Measurements from ENCODE around the gene CACNG5.

Gene CACNG5

GRCh38 chr17:66841744-66842143 is 6.8 kb downstream of the CACNG5 start:
- TF ChIP-seq CTCF (IDR thresholded peaks at IDR 0.05; ENCODE audit: control extremely low read depth, extremely low read depth, low read depth, missing control alignments), result no peak
- DNase-seq (ENCODE audit: extremely low spot score), result no peak
- CTCF ChIA-PET, result no interaction called here
- POLR2A ChIA-PET, result no interaction called here

- no peak for TF ChIP-seq CTCF (IDR thresholded peaks at IDR 0.05; ENCODE audit: control extremely low read depth, extremely low read depth, low read depth, missing control alignments)
- no peak for DNase-seq (ENCODE audit: extremely low spot score)
- POLR2A ChIA-PET, result no interaction called here
- CTCF ChIA-PET, result no interaction called here
These were observed 7.6 kb downstream of the CACNG5 start for GRCh38 chr17:66842505-66842904.

GRCh38 chr17:66842959-66843358 is 8.0 kb downstream of the CACNG5 start:
- ChIA-PET CTCF (no interaction called here), POLR2A (no interaction called here)
- DNase-seq (ENCODE audit: extremely low spot score), result no peak
- no peak for TF ChIP-seq CTCF (IDR thresholded peaks at IDR 0.05; ENCODE audit: control extremely low read depth, extremely low read depth, low read depth, missing control alignments)

GRCh38 chr17:66843627-66844026 is 8.7 kb downstream of the CACNG5 start:
- ChIA-PET POLR2A (interaction anchor here (0.5 kb wide), 1 partner anchor 40 kb away, joined by 3 read pairs; no protein-coding TSS in a partner anchor), CTCF (no interaction called here)
- no peak for TF ChIP-seq CTCF (IDR thresholded peaks at IDR 0.05; ENCODE audit: control extremely low read depth, extremely low read depth, low read depth, missing control alignments)
- no peak for DNase-seq (ENCODE audit: extremely low spot score)

GRCh38 chr17:66847704-66848103 is 12.8 kb downstream of the CACNG5 start:
- DNase-seq (ENCODE audit: extremely low spot score), result no peak
- CTCF ChIA-PET, result no interaction called here
- POLR2A ChIA-PET, result no interaction called here
- no peak for TF ChIP-seq CTCF (IDR thresholded peaks at IDR 0.05; ENCODE audit: control extremely low read depth, extremely low read depth, low read depth, missing control alignments)

- TF ChIP-seq CTCF (IDR thresholded peaks at IDR 0.05; ENCODE audit: control extremely low read depth, extremely low read depth, low read depth, missing control alignments), result no peak
- CTCF ChIA-PET, result no interaction called here
- DNase-seq (ENCODE audit: extremely low spot score), result no peak
- POLR2A ChIA-PET, result no interaction called here
These were observed 13.6 kb downstream of the CACNG5 start for GRCh38 chr17:66848496-66848895.

GRCh38 chr17:66849032-66849655 is 14.2 kb downstream of the CACNG5 start:
- no peak for DNase-seq (ENCODE audit: extremely low spot score)
- CTCF ChIA-PET, result no interaction called here
- no peak for TF ChIP-seq CTCF (IDR thresholded peaks at IDR 0.05; ENCODE audit: control extremely low read depth, extremely low read depth, low read depth, missing control alignments)
- POLR2A ChIA-PET, result no interaction called here

Data from GM10248 (cell line).